Epidermal melanocyte (primary cell): ENCODE measurements around the gene HAVCR2.
"Not testable (repeated sequence)": the region's sequence is repeated elsewhere in the genome, so short reads cannot be mapped to it uniquely, and the experiment has no call there.

ENCODE experiments used
- DNase-seq: peaks from one replicate; pipeline ENCODE4 v3.0.0; 2011; ENCODE audit warnings: low spot score; ENCODE audit not compliant: insufficient read length

Gene HAVCR2

DNA sequence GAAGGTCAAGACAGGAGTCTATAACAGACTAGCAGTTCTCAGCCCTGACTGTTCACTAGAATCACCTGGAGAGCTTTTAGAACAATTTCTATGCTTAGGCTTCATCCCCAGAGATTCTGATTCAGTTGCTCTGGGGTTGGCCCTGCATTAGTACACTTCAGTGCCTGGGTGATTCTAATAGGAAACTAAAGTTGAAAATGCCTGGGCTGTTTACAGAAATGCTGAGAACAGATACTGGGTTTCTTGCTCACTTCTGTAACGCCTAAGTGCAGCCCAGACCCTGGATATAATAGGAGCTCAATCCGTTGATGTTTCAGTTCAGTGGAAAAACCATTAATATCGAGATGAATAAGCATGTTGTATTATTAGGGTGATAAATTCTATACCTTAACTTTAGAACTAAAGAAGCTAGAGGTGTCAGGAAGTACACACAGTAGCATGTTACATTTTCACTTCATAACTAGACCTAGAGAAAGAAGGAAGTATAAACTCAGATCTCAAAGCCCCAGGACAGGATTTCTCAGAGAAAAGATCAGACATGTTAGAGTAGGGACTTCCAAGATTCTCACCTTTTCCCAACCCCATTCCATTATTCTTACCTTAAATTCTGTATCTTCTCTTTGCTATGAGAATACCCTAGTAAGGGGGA lies 20.4 kb downstream of the HAVCR2 start:
- DNase-seq: no peak

DNA sequence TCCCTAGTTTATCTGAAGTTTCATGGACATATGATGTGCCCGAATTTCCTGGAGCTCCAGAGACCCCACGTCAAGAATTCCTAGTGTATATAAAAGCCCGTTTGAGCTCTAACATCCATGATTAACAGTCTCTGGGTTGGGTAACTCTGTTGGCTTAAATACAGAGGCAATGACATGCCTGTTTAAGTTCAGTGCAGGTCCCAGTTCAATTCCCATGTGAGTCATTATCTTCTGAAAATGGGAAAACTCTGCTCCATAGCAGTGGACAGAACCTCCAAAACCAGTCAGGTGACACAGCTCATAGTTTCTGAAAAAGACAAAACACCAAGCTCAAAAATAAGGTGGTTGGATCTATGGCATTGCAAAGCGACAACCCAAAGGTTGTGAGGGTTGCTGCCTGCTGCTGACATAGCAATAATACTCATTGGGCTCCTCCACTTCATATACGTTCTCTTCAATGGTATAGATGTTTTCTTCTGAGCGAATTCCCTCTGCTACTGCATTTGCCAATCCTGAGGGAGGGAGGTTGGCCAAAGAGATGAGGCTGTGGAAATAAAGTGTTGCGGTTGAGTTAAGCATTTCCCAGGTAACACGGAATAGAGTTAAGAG lies 22.0 kb downstream of the HAVCR2 start:
- no peak for DNase-seq

DNA sequence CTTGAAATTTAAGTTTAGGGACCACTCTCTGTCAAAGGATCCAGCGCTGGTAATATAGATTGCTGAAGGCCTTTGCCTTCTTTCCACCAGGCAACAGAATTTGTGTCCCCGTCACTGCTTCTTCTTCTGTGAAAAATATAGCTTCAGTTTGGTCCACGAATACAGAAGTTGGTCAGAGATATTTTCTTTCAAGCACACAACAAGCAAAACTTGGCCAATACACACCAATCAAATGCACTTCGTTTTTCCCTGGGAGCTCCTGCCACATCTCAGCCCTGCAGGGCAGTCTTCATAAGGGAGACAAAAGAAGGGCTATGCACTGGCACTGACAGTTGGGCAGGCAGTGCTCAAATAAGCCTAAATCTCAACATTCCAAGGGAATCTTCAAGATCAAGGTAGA lies 22.9 kb downstream of the HAVCR2 start:
- DNase-seq: no peak

DNA sequence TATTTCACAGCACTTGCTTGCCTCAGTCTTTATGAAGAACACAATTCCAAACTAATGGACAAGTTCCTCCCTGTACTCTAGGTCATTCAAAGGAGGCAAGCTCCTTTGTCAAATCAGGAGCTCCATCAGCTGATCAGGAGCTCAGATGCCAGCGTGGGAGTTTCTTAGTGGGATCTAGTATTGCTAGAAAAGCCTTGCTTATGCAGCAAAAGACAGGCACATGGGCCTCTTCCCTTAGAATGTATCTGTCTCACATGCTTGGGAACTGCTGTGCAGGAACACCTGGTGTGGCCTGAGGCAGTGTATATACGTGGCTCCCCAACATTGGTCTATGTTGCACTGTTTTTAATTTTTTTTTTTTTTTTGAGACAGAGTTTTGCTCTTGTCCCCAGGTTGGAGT lies 28.6 kb downstream of the HAVCR2 start:
- no peak for DNase-seq

DNA sequence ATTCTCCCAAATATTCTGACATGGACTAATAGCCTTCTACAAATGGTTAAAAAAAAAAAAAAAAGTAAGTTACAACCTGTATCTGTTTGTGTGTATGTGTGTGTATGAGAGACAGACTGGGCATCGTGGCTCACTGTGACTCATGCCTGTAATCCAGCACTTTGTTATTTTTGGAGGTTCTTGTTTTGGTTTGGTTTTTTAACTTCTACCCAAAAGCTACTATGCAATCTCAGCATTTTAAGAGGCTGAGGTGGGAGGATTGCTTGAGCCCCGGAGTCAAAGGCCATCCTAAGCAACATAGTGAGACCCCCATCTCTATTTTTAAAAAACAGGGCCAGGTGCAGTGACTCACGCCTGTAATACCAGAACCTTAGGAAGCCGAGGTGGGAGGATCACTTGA lies 32.3 kb downstream of the HAVCR2 start:
- no peak for DNase-seq

DNA sequence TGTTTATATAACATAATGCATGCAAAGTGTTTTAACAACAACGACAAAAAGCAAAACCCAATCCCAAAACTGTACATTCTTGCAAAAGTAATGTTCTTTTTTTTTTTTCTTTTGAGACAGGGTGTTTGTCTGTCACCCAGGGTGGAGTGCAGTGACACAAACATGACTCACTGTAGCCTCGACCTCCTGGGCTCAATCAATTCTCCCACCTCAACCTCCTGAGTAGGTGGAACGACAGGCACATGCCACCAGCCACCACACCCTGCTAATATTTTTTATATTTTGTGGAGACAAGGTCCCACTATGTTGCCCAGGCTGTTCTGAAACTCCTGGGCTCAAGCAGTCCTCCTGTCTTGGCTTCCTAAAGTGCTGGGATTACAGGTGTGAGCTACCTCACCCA lies 36.3 kb downstream of the HAVCR2 start:
- no peak for DNase-seq

DNA sequence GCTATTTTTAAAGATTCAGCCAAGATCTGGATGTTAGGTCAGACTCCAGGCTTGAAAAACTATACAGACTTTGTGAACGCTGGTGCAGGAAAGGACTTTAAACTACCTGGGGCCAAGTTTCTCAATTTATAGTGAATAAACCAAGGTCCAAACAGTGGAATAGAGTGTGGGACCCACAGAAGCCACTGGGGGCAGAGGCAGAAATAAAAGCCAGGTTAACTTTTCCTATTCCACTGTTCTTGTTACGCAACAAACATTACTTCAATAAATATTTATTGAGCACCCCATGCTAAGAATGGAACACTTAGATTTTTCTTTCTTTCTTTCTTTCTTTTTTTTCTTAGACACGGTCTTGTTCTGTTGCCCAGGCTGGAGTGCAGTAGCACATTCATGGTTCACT lies 38.9 kb downstream of the HAVCR2 start:
- no peak for DNase-seq

DNA sequence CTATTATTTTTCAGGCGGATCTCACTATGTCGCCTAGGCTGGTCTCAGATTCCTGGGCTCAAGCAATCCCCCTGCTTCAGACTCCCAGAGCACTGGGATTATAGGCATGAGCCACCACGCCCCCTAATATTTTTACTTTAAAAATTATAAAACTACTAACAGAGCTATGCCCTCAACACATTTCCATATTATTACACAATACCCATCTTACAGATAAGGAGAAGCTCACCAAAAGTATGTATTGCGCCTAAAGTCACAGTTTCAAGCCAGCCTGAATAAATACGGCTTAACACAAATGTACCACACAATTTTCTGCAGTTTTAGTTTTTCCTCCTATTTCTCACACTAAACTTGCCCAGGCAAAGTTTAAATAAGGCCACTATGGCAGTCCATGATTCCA lies 40.1 kb downstream of the HAVCR2 start:
- DNase-seq: no peak

DNA sequence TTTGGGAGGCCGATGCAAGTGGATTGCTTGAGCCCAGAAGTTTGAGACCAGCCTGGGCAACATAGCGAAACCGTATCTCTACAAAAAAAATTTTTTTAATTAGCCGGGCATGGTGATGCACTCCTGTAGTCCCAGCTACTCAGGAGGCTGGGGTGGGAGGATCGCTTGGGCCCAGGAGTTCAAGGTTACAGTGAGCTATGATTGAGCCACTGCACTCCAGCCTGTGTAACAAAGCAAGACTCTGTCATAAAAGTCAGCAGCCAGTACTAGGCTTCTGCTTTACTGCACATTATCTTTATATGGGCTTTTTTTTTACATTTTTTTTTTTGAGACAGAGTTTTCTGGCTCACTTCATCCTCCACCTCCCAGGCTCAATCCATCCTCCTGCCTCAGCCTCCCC lies 40.5 kb downstream of the HAVCR2 start:
- DNase-seq: no peak

DNA sequence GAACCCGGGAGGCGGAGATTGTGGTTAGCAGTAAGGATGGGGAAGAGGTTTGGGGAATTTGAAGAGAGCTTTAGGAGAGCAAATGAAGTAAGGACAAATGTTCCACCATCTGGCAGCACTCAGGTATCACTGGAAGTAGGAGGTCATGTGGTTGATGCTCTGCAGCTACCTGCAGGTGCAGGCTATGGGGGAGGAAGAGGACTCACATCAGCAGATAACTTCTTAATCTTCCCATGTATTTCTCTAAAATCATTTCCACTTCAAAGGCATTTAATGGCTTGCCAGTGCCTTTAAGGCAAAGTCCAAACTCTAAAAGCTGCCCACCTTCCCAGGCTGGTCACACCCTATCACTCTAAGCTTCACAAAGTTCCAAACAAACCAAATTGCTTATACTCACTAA lies 41.8 kb downstream of the HAVCR2 start:
- DNase-seq: no peak

DNA sequence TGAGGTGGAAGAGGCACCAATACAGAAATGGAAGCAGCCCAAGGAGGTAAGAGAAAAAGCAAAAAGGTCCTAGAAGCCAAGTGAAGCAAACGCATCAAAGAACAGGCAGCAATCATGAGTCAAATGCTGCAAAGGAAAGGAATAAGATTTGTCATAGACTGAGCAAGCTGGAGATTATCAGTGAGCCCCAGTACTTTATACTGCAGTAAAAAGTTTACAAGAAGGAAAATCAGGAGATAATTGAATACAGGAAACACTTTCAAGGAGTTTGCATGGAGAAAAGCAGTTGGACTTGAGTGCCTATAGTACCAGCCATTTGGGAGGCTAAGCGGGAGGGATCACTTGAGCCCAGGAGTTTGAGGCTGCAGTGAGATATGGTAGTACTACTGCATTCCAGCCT lies 42.8 kb downstream of the HAVCR2 start:
- no peak for DNase-seq

DNA sequence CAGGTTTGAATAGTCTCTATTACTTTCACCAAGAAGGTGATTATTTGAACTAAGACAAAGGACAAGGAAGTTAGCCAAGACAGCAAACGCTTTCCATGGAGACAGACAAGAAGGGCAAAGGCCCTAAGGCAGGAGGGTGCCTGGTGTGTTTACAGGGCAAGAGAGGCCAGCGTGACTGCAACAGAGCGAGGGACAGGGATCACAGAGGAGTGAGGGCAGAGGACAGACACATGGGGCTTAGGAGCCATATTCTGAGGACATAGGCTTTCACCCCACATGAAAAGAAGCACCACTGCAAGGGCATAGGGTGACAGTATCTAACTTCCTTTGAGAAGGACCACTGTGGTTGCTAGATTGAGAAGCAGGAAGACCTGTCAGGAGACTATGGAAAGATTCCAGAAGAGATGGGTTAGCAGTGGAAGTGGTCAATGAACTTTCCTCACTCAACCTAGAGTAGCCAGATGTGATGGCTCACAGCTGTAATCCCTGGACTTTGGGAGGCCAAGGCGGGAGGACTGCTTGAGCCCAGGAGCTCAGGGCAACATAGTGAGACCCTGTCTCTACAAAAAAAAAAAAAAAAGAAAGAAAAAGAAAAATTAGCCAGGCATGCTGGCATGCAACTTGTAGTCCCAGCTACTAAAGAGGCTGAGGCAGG lies 44.9 kb downstream of the HAVCR2 start:
- DNase-seq: no peak

DNA sequence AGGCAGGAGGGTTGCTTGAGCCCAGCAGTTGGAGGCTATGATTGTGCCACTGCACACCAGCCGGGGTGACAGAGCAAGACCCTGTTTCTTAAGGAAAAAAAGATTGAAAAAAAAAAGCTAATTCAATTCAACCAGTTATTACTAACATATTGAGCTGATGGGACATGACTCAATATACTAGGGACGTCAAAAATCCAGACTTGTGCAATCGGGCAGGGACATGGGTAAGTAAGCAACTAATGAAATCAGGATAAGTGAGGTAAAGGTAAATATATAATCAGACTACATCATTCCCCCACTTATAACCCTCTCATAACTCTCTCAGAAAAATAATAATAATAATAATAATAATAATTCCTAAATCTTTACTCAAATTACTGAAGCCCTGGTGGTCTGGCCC lies 49.0 kb downstream of the HAVCR2 start:
- DNase-seq: no peak

DNA sequence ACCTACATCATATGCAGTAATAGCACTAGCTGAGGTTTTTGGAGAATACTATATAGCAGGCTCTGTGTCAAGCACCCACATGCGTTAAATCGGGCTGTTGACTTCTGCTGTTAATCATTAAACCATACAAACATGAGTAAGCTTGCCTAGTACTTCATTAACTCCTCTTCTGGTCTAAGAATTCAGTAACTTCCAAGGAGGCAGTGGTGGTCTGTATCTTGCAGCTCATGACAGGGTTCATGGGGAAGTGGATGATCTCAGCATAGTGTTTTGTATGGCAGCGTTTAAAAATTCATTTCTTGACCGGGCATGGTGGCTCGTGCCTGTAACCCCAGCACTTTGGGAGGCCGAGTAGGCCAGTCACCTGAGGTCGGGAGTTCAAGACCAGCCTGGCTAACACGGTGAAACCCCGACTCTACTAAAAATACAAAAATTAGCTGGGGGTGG lies 49.7 kb downstream of the HAVCR2 start, which contains the start of gene HAVCR1:
TSS of gene HAVCR1 (minus strand) at position 24 of the 447 bp plus-strand sequence. CDS start 1,173 bp downstream, outside the sequence.
- DNase-seq: no peak

DNA sequence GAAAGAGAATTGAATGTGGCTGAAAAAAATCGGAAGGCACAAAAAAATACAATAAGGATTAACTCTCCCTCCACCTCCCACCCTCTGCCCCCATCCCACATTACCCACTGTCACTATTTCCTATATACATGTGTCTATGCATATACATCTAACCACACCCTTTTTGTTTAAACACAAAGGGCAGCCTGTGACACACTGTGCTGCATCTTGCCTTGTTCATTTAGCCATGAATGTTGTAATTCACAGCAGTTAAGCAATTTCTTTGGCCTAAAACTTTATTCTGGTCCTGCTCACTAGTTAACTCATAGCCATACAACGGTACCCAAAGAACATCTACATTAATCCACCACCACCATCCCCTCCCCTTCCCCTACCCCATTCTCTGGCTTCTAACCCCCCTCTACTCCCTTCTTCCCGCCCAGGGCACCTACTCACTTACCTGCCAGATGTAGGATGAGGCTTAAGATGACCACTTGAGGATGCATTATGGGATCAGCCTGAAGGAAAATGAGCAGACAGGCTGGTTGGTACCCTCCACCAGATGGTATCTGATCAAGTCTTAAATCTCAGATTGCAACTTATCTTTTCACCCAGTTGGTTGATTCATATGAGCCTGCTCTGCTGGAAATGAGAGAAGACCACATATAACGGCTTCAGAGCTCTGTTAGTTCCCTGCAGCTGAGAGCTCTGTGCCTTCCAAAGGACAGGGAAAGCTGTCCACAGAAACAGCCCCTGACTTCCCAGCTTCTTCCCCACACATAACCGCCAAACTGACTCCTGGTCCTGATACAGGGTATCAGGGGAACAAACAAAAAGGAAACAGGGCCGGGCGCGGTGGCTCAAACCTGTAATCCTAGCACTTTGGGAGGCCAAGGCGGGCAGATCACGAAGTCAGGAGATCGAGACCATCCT lies 51.1 kb downstream of the HAVCR2 start:
- DNase-seq: no peak

DNA sequence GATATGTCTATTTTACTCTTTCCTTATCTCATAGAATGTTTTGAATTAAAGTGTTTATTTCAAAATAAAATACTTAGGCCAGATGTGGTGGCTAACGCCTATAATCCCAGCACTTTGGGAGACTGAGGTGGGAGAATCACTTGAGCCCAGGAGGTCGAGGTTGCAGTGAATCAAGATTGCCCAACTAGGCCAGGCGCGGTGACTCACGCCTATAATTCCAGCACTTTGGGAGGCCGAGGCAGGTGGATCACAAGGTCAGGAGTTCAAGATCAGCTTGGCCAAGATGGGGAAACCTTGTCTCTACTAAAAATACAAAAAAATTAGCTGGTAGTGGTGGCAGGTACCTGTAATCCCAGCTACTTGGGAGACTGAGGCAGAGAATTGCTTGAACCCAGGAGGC lies 52.0 kb downstream of the HAVCR2 start:
- DNase-seq: not testable (repeated sequence)

DNA sequence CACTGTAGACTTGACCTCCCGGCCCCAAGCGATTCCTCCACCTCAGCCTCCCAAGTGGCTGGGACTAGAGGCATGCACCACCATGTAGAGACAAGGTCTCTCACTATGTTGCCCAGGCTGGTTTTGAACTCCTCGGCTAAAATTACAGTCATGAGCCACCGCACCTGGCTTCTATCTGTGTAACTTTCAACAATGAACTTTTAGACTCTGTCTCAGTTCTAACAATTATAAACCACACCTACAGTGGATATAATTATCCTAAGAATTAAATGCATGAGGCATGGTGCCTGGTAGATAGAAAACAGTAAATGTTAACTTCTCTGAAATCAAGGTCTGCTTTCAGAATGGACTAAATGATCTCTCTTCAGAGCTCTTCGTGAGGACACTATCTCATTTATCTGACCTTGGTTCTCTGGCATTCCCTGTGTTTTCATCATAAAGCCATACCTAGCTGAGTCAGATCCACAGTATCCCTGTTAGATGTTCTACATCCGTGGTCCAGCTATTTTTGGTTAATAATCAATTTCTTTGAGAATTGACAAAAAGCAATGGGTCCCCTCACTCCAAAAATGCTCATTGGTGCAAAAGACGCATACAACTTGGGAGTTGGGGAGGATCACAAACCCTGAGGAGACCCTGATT lies 57.1 kb downstream of the HAVCR2 start:
- DNase-seq: no peak

DNA sequence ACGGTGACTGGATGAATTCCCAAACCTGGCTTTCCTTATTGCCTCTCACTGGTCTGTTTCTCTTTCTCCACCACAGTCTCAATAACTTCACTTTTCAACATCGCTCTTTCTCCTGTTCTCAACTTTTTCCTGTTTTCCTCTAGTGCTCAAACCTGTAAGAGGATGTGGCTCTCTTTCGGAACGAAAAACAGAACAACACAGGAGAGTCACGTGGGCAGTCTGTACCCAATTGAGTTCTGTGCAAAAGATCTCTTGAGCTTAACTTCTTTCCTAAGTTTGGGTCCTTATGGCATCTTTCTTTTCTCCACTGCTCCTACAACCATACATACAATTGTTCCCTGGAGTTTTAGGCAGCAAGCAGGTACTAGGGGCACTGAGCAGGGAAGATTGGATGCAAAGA lies 58.8 kb downstream of the HAVCR2 start:
- no peak for DNase-seq

DNA sequence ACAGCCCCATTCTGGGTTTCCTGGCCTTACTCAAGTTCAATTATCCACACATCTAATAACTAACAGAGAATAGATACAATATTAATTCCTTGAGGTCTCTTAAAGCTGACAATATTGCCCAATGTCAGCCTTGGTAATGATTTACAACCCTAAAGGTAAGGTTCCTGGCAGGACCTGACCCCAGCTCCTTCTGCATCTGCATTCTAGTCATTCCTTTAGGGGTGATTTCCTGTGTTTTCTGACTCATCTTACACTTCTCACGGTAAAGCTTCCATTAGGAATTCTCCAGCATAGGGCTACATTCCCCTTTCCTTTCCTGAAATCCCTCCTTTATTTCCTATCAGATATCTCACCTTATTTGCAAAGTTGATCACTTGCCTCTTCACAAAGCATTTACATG lies 59.2 kb downstream of the HAVCR2 start:
- DNase-seq: no peak

DNA sequence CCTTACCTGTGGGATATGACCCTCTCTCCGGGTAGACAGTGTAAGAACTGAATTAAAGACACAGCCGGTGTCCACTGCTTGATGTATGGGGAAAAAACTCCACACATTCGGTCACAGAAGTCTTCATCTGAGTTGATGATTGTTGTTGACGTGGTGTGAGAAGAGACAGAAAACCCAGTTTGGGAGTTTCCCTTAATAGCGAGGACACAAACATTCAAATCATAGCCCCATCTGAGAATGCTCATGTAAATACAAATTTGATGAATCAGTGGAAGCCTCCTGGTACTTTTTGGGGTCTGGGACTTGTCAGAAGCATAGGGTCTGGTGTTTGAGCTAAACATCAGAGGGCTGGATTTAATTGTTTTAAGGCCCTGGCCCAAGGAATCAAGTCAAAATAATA lies 60.9 kb downstream of the HAVCR2 start:
- no peak for DNase-seq

DNA sequence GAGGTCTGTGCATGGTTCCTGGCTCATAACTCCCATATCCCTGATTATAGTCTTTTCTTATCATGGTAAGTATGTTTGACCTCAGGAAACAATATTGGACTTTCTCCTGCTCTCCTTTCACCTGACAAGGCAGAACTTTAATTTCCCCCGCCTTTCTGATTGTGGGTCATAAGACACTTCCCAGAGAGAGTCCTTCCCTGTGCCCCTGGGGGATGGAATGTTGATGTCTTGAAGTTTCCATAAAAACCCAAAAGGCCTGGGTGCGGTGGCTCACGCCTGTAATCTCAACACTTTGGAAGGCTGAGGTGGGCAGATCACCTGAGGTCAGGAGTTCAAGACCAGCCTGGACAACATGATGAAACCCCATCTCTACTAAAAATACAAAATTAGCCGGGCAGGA lies 61.8 kb downstream of the HAVCR2 start:
- not testable (repeated sequence) for DNase-seq
